Erythroblast (primary cell): Measurements from ENCODE around the gene KCNIP4.

ENCODE experiments used
- GATA1 ChIP-seq: IDR thresholded peaks from 2 replicates; pipeline ENCODE4 v1.6.1; 2011; ENCODE audit warnings: low read depth, mild to moderate bottlenecking, control low read depth, low read length, moderate library complexity
- POLR2A ChIP-seq: IDR thresholded peaks from 2 replicates; pipeline ENCODE4 v1.6.1; 2011; ENCODE audit warnings: mild to moderate bottlenecking, low read length

DNA sequence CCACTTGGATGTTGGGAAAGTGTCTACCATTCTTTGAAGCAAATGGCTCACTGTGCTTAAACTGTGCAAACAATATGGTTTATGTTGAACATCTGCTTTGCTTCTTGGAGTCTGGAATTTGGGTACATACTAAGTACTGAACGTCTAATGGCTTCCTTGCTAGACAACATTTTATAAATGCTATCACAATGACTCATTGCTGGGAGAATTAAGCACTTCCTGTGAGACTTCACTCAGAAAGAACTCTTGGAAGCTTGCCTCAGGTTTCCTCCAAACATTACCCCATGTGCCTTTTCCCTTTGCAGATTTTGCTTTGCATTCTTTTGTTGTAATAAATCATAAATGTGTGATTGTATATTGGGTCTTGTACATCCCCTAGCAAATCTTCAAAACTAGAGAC is 1108.6 kb downstream of the KCNIP4 start:
- TF ChIP-seq POLR2A: no peak
- no peak for TF ChIP-seq GATA1
